ENCODE data around the gene MTMR1. TPM values are rescaled to one million over a fixed set of nuclear protein-coding genes. Genes with fewer than 3 reads are reported as not detected.
A peak's percentile ranks its signal among the peaks of the same experiment; 100 is the strongest.

The MTMR1 gene
- total RNA-seq, 2 donors from 2014 or later, result 16.8 to 58.8 TPM

DNA sequence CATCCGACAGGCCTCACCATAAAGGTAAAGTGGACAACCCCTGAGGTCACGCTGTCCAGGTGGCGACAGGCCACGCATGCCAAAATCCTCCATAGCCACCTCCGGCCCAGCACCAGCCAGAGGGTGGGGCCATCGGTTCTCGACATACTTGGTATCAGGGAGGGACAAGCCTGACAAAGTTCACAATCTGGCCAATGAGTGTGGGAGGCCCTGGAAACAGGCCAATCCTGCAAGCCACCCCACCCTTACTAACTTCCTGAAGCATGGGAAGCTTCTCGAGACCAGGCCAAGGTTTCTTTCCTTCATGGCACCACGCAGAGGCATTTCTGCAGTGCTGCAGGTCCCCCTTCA is 73.8 kb downstream of the MTMR1 start:
- DNase-seq (ENCODE audit: low spot score in 2 of 2) (no peak), ATAC-seq (no peak)
- no peaks in the 10 kb centered on the region for H3K36me3 Mint-ChIP-seq

DNA sequence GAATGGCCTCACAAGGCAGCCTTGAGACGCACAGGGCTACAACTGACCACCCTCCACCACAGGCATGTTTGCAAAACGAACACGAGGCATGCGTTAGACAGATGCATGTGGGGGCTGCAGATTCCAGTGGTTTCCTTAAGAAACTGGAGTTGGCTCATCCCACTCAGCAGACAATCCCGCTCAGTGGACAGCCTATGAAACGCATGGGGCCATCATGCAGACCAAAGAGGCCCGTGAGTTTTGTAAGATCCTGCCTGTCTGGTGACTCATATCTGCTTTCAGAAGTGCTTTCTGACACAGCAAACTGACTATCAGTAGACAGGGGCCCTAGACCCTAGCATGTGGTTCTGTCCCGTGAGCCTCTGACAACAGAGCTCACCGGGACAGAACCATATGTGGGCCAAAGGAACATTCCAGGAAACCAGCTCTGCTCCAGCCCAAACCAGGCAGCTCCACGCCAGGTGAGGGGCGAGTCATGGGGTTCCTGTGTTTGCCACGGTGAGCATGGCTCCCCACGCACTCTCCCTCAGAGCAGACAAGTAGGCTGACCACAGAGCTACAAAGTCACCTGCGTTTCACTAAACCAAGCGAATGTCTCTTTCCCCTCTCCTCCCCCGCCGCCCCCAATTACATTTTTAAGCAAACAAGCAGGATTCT is 74.4 kb downstream of the MTMR1 start:
- Mint-ChIP-seq H3K36me3 (no peaks in the 10 kb centered on the region), H3K27ac (no peak overlapping the region), H3K9me3 (no peaks in the 10 kb centered on the region)
- ATAC-seq (peak; percentile 65 to 68), DNase-seq (ENCODE audit: low spot score in 2 of 2) (no peak)

More for the DNA sequence above, 73.8 kb downstream of the MTMR1 start:
- no peak overlapping the region for H3K27ac Mint-ChIP-seq
- no peaks in the 10 kb centered on the region for H3K9me3 Mint-ChIP-seq

DNA sequence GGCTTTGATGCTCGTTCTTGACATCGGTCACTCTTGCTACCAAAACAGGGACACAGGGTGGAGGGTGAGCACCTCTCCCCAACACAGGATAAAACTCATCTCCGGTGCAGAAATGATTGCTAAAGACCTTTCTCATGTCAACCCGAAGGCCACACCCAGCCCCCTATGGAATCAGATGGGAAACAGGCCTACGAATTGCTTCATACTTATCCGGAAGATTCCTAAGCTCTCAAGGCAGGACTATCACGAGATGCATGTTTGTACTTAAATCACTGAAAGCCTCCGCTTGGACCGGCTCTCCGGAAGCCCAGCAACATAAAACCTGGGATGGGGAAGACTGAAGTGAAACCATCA is 74.9 kb downstream of the MTMR1 start:
- no peaks in the 10 kb centered on the region for H3K9me3 Mint-ChIP-seq
- no peaks in the 10 kb centered on the region for H3K36me3 Mint-ChIP-seq
- no peak overlapping the region for H3K27ac Mint-ChIP-seq
- ATAC-seq (no peak), DNase-seq (ENCODE audit: low spot score in 2 of 2) (no peak)

DNA sequence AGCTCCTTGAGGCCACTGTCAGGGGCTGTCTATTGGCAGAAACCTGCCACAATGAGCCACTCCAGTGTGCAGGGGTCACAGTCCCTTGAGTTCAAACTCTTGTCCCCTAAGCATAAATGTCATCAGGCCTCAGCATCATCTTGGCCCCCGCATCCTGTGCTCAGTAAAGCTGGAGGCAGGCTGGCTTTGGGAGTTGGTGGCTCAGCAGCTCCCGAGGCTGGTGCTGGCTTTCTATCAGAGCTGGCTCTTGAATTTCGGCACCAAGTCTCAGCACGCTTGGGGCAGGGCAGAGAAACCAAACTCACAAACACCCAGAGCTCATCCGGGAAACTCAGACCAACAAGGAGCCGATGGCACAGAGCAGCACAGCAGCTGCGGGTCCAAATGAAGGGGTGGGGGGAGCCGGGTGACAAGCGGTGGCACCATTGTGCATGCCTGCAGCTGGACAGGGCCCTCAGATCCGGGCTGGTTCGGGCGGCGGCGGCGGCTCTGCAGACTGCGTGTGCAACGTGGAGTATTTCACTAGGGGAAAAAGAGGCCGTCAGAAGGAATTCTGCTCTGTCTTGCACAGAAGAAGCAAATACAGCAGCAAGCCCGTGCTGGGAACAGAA is 75.5 kb downstream of the MTMR1 start:
- no peak for ATAC-seq
- no peaks in the 10 kb centered on the region for H3K9me3 Mint-ChIP-seq

DNA sequence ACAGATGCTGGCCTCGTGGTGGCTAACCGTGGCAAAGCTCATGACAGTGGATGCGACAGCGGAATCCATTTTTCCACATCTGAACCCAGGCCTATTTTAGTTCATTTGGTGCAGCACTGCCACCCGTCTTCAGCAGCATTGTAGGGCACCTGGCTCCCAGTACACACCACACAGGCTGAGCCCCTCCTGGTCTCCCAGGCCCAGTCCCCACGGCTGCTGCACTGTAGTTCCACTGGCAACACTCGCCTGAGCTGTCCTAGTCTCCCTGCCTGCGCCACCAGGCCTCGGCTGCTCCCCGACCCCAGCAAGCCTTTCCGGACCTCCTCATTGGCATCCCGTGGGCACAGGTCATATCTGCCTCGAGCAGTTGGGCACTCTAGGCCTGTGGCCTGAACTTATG is 76.2 kb downstream of the MTMR1 start:
- no peak overlapping the region for H3K27ac Mint-ChIP-seq
- no peaks in the 10 kb centered on the region for H3K36me3 Mint-ChIP-seq
- DNase-seq (ENCODE audit: low spot score in 2 of 2), result no peak
- H3K9me3 Mint-ChIP-seq, result no peaks in the 10 kb centered on the region
- ATAC-seq, result no peak

More for the DNA sequence above, 75.5 kb downstream of the MTMR1 start:
- no peak overlapping the region for H3K27ac Mint-ChIP-seq
- H3K36me3 Mint-ChIP-seq, result no peaks in the 10 kb centered on the region
- no peak for DNase-seq (ENCODE audit: low spot score in 2 of 2)

DNA sequence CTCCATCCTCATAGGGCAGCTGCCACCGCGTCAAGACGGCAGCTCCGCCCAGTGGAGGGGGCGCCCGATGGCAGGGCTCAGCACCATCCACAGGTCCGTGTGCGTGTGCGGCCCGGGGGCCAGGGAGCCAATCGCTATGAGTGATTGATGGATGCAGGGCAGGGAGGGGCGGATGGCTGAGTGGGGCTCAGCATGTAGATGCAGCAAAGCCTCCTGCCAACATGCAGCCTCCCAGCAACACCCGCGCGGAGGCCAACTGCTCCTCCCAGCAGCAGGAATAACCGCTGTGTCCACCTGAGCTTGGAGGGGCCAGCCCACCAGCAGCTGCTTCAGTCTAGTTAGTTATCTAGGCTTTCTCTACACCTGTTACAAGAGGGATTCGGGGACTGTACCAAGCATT is 77.4 kb downstream of the MTMR1 start:
- Mint-ChIP-seq H3K36me3 (no peaks in the 10 kb centered on the region), H3K9me3 (no peaks in the 10 kb centered on the region), H3K27ac (no peak overlapping the region)
- DNase-seq (ENCODE audit: low spot score in 2 of 2) (no peak), ATAC-seq (no peak)

DNA sequence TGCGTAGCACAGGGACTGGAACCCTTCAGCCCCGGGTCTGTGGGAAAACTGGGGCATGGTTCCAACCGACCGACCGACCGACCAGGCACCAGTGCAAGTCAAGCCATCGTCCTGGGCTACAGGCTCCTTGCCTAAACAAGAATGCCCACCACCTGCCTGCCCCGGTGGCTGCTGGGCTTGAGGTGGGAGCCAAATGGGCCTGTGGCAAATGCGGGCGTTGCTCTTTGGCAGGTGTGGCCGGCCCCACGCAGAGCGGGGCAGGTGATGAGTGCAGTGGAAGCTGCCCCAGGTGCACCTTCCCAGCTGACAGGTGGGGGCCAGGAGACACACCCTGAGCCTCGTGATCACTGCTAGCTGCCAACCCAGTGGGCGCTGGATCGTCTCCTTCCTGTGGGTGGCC is 77.9 kb downstream of the MTMR1 start:
- ATAC-seq (no peak), DNase-seq (ENCODE audit: low spot score in 2 of 2) (no peak)
- no peaks in the 10 kb centered on the region for H3K9me3 Mint-ChIP-seq
- H3K36me3 Mint-ChIP-seq, result no peaks in the 10 kb centered on the region
- H3K27ac Mint-ChIP-seq, result no peak overlapping the region

DNA sequence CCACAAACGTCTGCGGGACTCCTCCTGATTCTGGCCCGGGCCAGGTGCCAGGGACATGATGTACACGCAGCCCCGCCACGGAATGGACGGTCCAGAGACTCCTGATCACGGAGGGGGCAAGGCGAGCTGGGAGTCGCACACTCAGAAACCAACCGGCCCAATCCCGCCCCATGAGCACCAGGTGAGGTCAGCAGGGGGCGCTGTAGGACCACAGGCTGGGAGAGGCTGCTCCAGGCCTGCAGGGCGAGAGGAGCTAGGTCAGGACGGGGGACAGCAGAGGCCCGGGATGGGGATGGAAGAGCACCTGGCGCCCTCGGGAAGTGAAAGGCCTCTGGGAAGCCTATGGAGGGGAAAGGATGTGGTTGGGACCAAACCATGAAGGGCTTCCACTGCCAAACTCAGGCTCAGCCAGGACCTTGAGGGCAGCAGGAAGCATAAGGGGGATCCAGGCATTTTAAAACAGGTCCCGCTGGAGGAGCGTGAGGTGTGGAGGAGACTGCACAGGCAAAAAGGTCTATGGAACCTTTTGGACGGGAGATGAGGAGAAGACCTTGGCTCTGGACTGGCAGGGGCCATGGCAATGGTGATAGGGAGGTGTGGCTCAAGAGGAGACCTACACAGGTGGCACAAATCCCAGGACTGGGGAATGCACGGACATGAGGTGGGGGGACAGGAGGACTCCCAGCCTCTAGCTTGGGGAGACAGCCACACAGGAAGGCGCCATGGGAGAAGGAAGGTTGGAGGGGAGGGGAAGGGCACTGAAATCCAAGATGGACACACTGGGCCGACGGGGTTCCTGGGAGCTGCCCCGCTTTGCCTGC is 79.2 kb downstream of the MTMR1 start:
- Mint-ChIP-seq H3K36me3 (no peaks in the 10 kb centered on the region), H3K27ac (no peak overlapping the region), H3K9me3 (no peaks in the 10 kb centered on the region)
- DNase-seq (ENCODE audit: low spot score in 2 of 2) (peak; percentile 62 to 83), ATAC-seq (peak; percentile 80 to 87)

DNA sequence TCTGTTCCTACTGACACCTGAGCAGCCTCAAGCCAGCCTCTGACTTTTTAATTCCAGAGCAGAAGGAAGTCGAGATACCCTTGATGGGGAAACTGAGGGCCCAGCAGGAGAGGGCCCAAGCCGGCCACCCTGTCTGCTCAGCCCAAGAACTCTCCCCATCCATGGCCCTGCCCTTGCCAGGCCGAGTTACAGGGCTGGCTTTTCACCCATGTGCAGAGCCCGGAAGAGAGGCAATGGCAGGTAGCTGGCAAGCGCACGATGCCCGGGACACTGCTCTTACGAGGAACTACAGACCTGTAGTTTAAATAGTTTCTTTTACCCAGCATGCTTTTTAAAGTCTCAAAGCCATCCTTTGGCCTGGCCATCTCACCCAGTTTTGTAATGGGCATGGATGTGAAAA is 79.9 kb downstream of the MTMR1 start:
- Mint-ChIP-seq H3K36me3 (no peaks in the 10 kb centered on the region), H3K9me3 (no peaks in the 10 kb centered on the region), H3K27ac (no peak overlapping the region)
- no peak for DNase-seq (ENCODE audit: low spot score in 2 of 2)
- no peak for ATAC-seq

DNA sequence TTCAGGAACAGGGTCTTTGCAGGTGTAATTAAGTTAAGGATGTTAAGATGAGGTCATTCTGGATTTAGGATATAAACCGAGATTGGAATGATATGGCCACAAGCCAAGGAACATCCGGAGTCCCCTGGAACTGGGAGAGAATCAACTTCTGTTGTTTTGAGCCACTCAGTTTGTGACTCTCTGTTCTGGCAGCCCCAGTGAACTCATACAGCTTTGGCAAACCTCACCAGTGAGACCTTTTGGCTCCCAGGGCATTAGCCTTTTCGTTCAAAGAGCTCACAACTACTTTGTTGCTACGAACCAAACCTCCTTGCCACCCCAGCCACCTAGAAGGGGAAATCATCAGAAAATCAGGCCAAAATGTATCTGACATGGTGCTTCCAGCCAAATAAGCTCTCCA is 80.4 kb downstream of the MTMR1 start:
- DNase-seq (ENCODE audit: low spot score in 2 of 2), result no peak
- H3K36me3 Mint-ChIP-seq, result no peaks in the 10 kb centered on the region
- ATAC-seq, result no peak
- H3K27ac Mint-ChIP-seq, result no peak overlapping the region
- no peaks in the 10 kb centered on the region for H3K9me3 Mint-ChIP-seq

DNA sequence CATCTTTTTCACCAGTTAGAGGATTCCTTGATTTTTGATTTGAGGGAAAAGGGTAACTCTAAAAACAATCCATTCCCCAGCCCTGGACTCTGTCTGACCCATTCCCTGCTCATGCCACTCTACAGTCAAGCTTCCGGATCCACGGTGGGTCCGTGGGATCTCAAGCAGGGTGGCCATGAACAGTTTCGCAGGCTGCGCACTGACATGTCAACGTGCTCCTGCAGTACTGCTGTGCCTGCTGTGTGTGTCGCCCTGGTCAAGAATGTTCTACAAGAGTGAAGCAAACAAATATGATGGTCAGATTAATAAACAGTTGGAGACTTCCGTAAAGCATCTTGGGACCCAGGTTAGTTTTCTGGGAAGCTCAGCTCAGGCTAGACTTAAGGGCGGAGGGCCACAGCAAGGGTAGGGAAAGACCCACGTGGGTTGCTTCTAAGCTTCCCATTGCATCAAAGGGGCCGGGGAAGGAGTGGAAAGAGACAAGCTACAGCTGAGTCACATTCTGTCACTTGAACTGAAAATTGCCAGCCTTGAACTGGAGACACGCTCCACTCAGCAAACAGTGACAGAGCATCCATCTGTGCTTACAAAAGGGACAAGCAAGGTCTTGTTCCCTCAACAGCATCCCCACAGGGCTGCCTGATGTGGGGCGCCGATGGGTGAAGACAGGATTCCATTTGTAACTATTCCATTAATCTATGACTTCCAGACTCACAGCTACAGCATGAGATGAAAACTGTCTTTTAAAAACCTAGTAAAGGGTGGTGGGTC is 81.8 kb downstream of the MTMR1 start:
- no peaks in the 10 kb centered on the region for H3K9me3 Mint-ChIP-seq
- no peaks in the 10 kb centered on the region for H3K36me3 Mint-ChIP-seq
- no peak for DNase-seq (ENCODE audit: low spot score in 2 of 2)
- no peak for ATAC-seq
- H3K27ac Mint-ChIP-seq, result no peak overlapping the region

DNA sequence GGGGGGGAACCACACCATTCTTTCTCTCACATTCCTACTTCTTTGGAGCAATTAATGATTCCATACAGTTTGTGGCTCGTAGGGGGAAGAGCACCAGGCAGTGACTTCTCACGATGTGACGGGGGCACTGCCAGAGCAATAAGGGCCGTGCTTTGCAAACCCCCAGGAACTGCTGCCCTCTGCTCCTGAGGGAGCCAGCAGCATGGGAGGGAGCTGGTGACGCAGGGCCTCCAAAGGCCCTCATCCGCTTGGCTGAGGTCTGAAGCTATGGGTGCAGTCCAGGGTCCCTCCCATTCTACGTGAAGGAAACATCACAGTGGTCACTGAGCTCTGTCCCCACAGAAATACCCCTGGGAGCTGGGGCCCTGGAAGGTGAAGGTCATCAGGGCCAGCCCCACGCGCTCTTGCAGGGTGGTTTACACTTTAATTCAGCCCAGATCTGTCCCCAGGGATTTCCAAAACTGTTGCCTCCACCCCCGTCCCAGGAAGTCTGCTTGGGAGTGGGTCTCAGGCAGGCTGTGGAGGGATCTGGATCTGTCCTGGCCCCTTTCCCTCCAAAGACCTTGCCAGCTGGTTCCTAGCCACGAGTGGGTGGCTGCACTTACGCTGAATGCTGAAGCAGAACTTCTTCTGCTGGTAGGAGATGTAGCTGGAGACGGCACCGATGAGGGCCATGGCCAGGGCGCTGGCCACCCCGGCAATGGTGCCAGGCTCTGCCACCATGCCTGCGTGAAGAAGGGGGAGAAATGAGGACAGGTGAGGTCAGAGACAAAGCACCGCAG is 82.6 kb downstream of the MTMR1 start:
- Mint-ChIP-seq H3K36me3 (no peaks in the 10 kb centered on the region), H3K9me3 (no peaks in the 10 kb centered on the region), H3K27ac (no peak overlapping the region)
- no peak for DNase-seq (ENCODE audit: low spot score in 2 of 2)
- ATAC-seq, result no peak

DNA sequence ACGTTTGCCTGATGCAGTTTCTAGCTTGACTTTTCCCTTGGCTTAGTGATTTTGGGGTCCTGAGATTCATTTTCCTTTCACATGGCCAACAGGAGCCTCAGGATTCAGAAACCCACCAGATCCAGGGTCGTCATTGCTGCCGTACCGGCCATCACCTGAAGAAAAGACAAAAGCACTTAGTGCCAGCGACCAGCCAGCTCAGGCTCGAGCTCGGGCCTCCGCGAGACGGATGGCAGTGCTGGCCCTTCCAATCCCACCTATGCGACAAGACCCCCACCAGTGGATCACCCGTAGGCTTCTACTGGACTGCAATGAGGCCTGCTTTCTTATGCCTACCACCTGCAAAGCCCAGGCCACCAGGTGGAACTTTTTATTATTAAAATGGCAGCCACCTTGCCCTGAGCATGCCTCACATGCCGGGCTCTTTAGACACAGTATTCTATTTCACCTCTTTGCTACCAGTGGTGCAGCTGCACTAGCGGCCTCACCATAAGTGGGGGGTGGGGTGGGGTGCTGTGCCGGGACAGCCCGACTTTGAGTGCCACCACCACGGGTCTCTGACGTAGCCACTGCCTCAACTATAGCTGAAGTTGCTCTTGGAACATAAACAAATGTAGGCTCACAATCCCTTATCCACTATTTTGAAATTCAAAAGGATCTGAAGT is 84.3 kb downstream of the MTMR1 start:
- ATAC-seq (no peak), DNase-seq (ENCODE audit: low spot score in 2 of 2) (no peak)
- Mint-ChIP-seq H3K27ac (peak overlapping the region in 1 of 2 donors; percentile 14), H3K9me3 (no peaks in the 10 kb centered on the region), H3K36me3 (no peaks in the 10 kb centered on the region)

DNA sequence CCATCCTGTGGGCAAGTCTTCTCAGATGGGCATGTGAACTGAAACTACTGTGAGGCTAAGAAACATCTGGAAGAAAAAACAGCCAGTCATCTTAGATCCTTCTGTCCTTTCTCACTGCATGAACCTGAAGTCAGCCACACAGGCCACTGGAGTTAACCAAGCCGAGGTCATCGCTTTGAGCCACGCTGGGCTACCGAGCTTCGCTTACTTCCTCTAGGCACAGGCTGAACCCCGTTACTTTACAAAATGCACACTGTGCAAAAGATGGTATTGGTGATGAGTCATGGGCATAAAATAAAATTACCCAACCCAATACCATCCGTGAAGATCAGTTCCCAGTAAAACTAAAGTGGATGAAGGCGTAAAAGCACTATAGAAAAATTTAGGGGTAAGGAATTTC is 86.2 kb downstream of the MTMR1 start:
- no peak for ATAC-seq
- Mint-ChIP-seq H3K36me3 (no peaks in the 10 kb centered on the region), H3K27ac (no peak overlapping the region), H3K9me3 (no peaks in the 10 kb centered on the region)
- DNase-seq (ENCODE audit: low spot score in 2 of 2), result no peak

DNA sequence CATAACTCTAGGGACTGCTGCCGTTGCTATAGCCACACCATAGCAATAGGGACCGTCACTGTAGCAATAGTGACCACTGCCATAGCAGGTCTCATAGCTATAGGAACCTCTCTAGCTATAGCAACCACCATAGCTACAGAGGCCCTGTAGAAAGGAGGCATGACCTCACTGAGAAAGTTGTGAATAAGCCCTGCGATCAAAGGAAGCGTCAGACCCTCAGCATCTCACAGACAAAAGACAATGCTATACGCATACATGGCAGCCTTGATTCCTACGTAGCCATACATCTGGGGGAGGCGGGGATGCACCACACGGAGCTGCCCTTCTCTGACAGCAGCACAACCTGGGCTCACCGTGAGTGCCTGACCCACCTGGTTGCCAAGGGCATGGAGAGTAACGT is 88.5 kb downstream of the MTMR1 start:
- Mint-ChIP-seq H3K27ac (no peak overlapping the region), H3K9me3 (no peaks in the 10 kb centered on the region), H3K36me3 (no peaks in the 10 kb centered on the region)
- no peak for ATAC-seq
- DNase-seq (ENCODE audit: low spot score in 2 of 2), result no peak

DNA sequence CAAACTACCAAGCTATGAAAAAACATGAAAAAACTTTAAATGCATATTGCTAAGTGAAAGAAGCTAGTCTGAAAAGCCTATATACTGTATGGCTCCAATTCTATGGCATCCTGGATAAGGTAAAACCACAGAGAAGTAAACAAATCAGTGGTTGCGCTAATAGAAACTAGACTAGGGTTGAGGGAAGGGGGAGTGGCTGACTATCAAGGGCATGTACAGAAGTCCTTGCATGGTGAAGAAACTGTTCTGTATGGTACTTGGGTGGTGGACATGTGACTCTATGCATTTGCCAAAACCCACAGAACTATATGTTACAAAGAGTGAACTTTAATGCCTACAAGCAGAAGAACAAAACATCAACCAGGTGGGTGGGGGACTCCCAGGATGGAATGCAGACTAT is 96.8 kb downstream of the MTMR1 start:
- H3K36me3 Mint-ChIP-seq, result peaks cover 6 to 10% of the 10 kb centered on the region in 2 donors
- H3K9me3 Mint-ChIP-seq, result no peaks in the 10 kb centered on the region
- ATAC-seq (peak in 1 of 2 donors; percentile 63), DNase-seq (ENCODE audit: low spot score in 2 of 2) (no peak)
- H3K27ac Mint-ChIP-seq, result no peak overlapping the region
